ENCODE measurements around the gene FAM227A.

The FAM227A gene

GRCh38 chr22:38638728-38639127 is 17.5 kb downstream of the FAM227A start:
- DNase-seq (ENCODE audit: low read depth in 1 of 2, low spot score in 1 of 2): no peak
- Histone ChIP-seq H3K27ac (replicated peaks) (no peak overlapping the region), H3K4me3 (replicated peaks; ENCODE audit: insufficient read depth, low read length) (no peak overlapping the region), H3K27me3 (ENCODE audit: insufficient read depth, poor library complexity, severe bottlenecking) (no peaks in the 10 kb centered on the region)
- TF ChIP-seq POLR2AphosphoS5 (IDR thresholded peaks at IDR 0.05; ENCODE audit: low read depth): no peak
- no peak for TF ChIP-seq REST (IDR thresholded peaks at IDR 0.05; ENCODE audit: insufficient replicate concordance, low read depth)
- no peak for TF ChIP-seq SPI1 (IDR thresholded peaks at IDR 0.05; ENCODE audit: borderline replicate concordance, low read depth)
- TF ChIP-seq CTCF (IDR thresholded peaks at IDR 0.05; ENCODE audit: insufficient read depth, low read length): no peak
- no peak for TF ChIP-seq GABPA (IDR thresholded peaks at IDR 0.05; ENCODE audit: low read depth)

GRCh38 chr22:38638216-38638615 is 18.0 kb downstream of the FAM227A start:
- Histone ChIP-seq H3K4me3 (replicated peaks; ENCODE audit: insufficient read depth, low read length) (no peak overlapping the region), H3K27ac (replicated peaks) (no peak overlapping the region), H3K27me3 (ENCODE audit: insufficient read depth, poor library complexity, severe bottlenecking) (no peaks in the 10 kb centered on the region)
- TF ChIP-seq REST (IDR thresholded peaks at IDR 0.05; ENCODE audit: insufficient replicate concordance, low read depth): no peak
- TF ChIP-seq CTCF (IDR thresholded peaks at IDR 0.05; ENCODE audit: insufficient read depth, low read length): no peak
- TF ChIP-seq POLR2AphosphoS5 (IDR thresholded peaks at IDR 0.05; ENCODE audit: low read depth): no peak
- no peak for TF ChIP-seq GABPA (IDR thresholded peaks at IDR 0.05; ENCODE audit: low read depth)
- TF ChIP-seq SPI1 (IDR thresholded peaks at IDR 0.05; ENCODE audit: borderline replicate concordance, low read depth): no peak
- no peak for DNase-seq (ENCODE audit: low read depth in 1 of 2, low spot score in 1 of 2)

- Histone ChIP-seq H3K4me3 (replicated peaks; ENCODE audit: insufficient read depth, low read length) (no peak overlapping the region), H3K27me3 (ENCODE audit: insufficient read depth, poor library complexity, severe bottlenecking) (no peaks in the 10 kb centered on the region), H3K27ac (replicated peaks) (no peak overlapping the region)
- no peak for TF ChIP-seq GABPA (IDR thresholded peaks at IDR 0.05; ENCODE audit: low read depth)
- TF ChIP-seq REST (IDR thresholded peaks at IDR 0.05; ENCODE audit: insufficient replicate concordance, low read depth): no peak
- TF ChIP-seq CTCF (IDR thresholded peaks at IDR 0.05; ENCODE audit: insufficient read depth, low read length): no peak
- DNase-seq (ENCODE audit: low read depth in 1 of 2, low spot score in 1 of 2): no peak
These were observed 23.7 kb downstream of the FAM227A start for GRCh38 chr22:38632528-38632927.

All from HL-60 (cell line).